Stomach (tissue), 9 donors: ENCODE measurements around the gene IFT27. TPM values are rescaled to one million over a fixed set of nuclear protein-coding genes. Genes with fewer than 3 reads are reported as not detected.

Experiments
- DNase-seq, 2 donors: peaks; one replicate each; pipeline versions ENCODE4 v3.0.0 to v3.0.0-alpha.2; 2013 to 2019
- H3K27ac ChIP-seq, 5 donors: fragments of 200-600 bp in 4 of 5; sonication (generic) in 4 of 5; one replicate each; pipeline ENCODE4 v1.5.1; 2013 to 2019; ENCODE audit warnings: mild to moderate bottlenecking in 1 of 5, moderate library complexity in 1 of 5
- H3K27me3 ChIP-seq, 3 donors: fragments of 200-600 bp; sonication (generic); one replicate each; pipeline ENCODE4 v1.5.1; 2017 to 2019; ENCODE audit warnings: mixed run types in 1 of 3
- H3K36me3 ChIP-seq, 4 donors: fragments of 200-600 bp; sonication (generic); 1 replicate in 3 of 4; 2 replicates in 1 of 4; pipeline ENCODE4 v1.5.1; 2016 to 2019
- H3K4me1 ChIP-seq, 4 donors: fragments of 200-600 bp; sonication (generic); one replicate each; pipeline ENCODE4 v1.5.1; 2016 to 2019
- H3K4me3 ChIP-seq, 4 donors: fragments of 200-600 bp; sonication (generic) in 3 of 4; one replicate each; pipeline ENCODE4 v1.5.1; 2016 to 2019; ENCODE audit warnings: mild to moderate bottlenecking in 1 of 4
- H3K9me3 ChIP-seq, 4 donors: fragments of 200-600 bp; sonication (generic); one replicate each; pipeline ENCODE4 v1.5.1; 2016 to 2019
- EP300 ChIP-seq: sonication (generic); formaldehyde crosslinking; IDR thresholded peaks from one replicate; pipeline ENCODE4 v1.6.1; 2017; ENCODE audit warnings: antibody characterized with exemption
- POLR2A ChIP-seq, 4 donors: fragments of 450-650 bp; IDR thresholded peaks; one replicate each; pipeline ENCODE4 v1.6.1; 2016; ENCODE audit warnings: antibody characterized with exemption in 4 of 4, control low read depth in 2 of 4, mild to moderate bottlenecking in 1 of 4, moderate library complexity in 1 of 4
- POLR2AphosphoS5 ChIP-seq, 3 donors: sonication (generic); formaldehyde crosslinking; IDR thresholded peaks; one replicate each; pipeline ENCODE4 v1.6.1; 2016; ENCODE audit warnings: antibody characterized with exemption in 3 of 3
- WGBS, 5 donors: extraction: QIAGEN DNeasy Blood & Tissue Kit in 3 of 5; methylation state at CpG; one replicate each; pipeline versions ENCODE4 v1.1.5 to v1.1.7; 2013 to 2018; 5-methylcytosine and 5-hydroxymethylcytosine counted together
- intact Hi-C: fragments of 100-400 bp; cut with DNase I; formaldehyde crosslinking; loops from one replicate; pipeline ENCODE4 v1.15.1; 2023; ENCODE audit warnings: low total_unique reads
- polyA plus RNA-seq, 3 donors: library from polyadenylated mRNA; stranded (reverse); fragments of 200-250 nt; gene quantifications; one replicate each; pipeline ENCODE4 v1.2.3, GENCODE V29; 2013
- total RNA-seq, 5 donors: library from RNA; depleted of rRNA; stranded (reverse); fragments of >200 nt; gene quantifications; one replicate each; pipeline versions ENCODE4 v1.1.0 to v1.2.3, GENCODE V29; 2014 to 2016
- TF ChIP-seq, protein P1 (sequence below), 7 experiments: fragments of 450-650 bp in 4 of 7; fragments of 200-600 bp in 3 of 7; sonication (generic) in 3 of 7; IDR thresholded peaks; one replicate each; pipeline ENCODE4 v1.5.1; 2016 to 2019; ENCODE audit warnings: antibody characterized with exemption in 7 of 7, control low read depth in 2 of 7, mild to moderate bottlenecking in 1 of 7
- donor health status: healthy with polysubstance abuse.
- donor health status: Bipolar disorder and iron deficiency.
- donor health status: healthy.

Gene IFT27
- total and polyA plus RNA-seq, 8 donors: 8.2 to 36.1 (median 18.4) TPM

GRCh38 chr22:36803358-36803757 is 27.4 kb upstream of the IFT27 start:
- no peak overlapping the region for H3K4me3 ChIP-seq
- no peaks in the 10 kb centered on the region for H3K9me3 ChIP-seq
- TF ChIP-seq, protein P1, sequence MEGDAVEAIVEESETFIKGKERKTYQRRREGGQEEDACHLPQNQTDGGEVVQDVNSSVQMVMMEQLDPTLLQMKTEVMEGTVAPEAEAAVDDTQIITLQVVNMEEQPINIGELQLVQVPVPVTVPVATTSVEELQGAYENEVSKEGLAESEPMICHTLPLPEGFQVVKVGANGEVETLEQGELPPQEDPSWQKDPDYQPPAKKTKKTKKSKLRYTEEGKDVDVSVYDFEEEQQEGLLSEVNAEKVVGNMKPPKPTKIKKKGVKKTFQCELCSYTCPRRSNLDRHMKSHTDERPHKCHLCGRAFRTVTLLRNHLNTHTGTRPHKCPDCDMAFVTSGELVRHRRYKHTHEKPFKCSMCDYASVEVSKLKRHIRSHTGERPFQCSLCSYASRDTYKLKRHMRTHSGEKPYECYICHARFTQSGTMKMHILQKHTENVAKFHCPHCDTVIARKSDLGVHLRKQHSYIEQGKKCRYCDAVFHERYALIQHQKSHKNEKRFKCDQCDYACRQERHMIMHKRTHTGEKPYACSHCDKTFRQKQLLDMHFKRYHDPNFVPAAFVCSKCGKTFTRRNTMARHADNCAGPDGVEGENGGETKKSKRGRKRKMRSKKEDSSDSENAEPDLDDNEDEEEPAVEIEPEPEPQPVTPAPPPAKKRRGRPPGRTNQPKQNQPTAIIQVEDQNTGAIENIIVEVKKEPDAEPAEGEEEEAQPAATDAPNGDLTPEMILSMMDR (IDR thresholded peaks at IDR 0.05): no peak
- no peaks in the 10 kb centered on the region for H3K4me1 ChIP-seq
- no peak overlapping the region for H3K27ac ChIP-seq
- intact Hi-C loops: no loop called here
- no peaks in the 10 kb centered on the region for H3K36me3 ChIP-seq
- no peak for DNase-seq
- peaks cover 0 to 72% (median 14%) of the 10 kb centered on the region in 3 donors for H3K27me3 ChIP-seq
- 44 to 71% (median 58%) methylated on average over 1 of the region's 1 CpG for WGBS, 5 donors

DNA sequence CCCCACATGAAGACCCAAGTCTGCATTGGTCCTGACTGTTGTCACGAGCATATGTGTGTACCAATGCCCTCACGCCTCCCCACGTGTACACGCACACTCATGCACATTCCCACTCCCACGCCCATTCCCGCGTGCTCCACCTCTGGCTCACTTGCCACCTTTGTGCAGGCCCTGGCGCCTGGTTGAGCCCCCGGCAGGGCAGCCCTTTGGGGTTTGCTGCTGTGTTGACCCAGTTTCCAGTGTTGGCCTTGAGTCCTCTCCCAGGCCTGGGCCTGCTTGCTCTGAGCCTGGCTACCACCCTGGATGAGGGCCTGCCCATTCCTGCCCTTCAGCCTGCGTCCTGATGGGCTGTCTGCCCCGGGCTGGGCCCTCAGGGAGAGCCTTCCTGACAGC is 22.8 kb upstream of the IFT27 start:
- TF ChIP-seq EP300 (no peak), POLR2AphosphoS5 (IDR thresholded peaks at IDR 0.05) (no peak), POLR2A (IDR thresholded peaks at IDR 0.05) (no peak)
- TF ChIP-seq, protein P1 (IDR thresholded peaks at IDR 0.05): no peak
- H3K4me3 ChIP-seq: no peak overlapping the region
- H3K36me3 ChIP-seq: no peaks in the 10 kb centered on the region
- H3K27me3 ChIP-seq: peaks cover 0 to 53% (median 0%) of the 10 kb centered on the region in 3 donors
- no peaks in the 10 kb centered on the region for H3K4me1 ChIP-seq
- H3K9me3 ChIP-seq: no peaks in the 10 kb centered on the region
- 72 to 80% (median 74%) methylated on average over 11 of the region's 11 CpGs for WGBS, 5 donors
- no peak for DNase-seq
- no peak overlapping the region for H3K27ac ChIP-seq
- intact Hi-C loops: no loop called here

GRCh38 chr22:36797911-36798673 is 22.2 kb upstream of the IFT27 start:
- H3K4me1 ChIP-seq: no peaks in the 10 kb centered on the region
- 60 to 71% (median 67%) methylated on average over 11 to 12 of the region's 12 CpGs for WGBS, 5 donors
- H3K9me3 ChIP-seq: no peaks in the 10 kb centered on the region
- intact Hi-C loops: no loop called here
- H3K27me3 ChIP-seq: peaks cover 0 to 53% (median 0%) of the 10 kb centered on the region in 3 donors
- no peak overlapping the region for H3K4me3 ChIP-seq
- TF ChIP-seq POLR2AphosphoS5 (IDR thresholded peaks at IDR 0.05) (no peak), EP300 (no peak), POLR2A (IDR thresholded peaks at IDR 0.05) (no peak)
- TF ChIP-seq, protein P1 (IDR thresholded peaks at IDR 0.05): no peak
- no peaks in the 10 kb centered on the region for H3K36me3 ChIP-seq
- DNase-seq: no peak
- no peak overlapping the region for H3K27ac ChIP-seq

DNA sequence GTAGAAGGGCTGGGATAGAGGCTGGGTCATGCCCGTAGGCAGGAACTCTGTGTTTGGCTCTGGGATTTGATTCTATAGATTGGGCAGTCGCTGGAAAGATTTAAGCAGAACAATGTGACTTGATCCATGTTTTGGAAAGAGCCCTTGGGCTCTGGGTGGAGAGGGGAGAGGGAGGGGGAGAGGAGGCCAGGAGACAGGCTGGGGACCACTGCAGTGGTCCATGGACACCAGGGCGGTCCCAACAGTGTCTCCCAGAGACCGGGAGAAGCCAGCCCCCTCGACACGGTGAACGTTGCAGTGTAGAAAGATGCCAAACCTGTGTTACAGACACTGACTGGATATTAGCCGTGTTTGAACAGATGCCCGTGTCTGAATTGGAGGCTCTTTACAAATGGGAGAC is 21.5 kb upstream of the IFT27 start:
- H3K27me3 ChIP-seq: peaks cover 0 to 61% (median 0%) of the 10 kb centered on the region in 3 donors
- intact Hi-C loops: no loop called here
- no peaks in the 10 kb centered on the region for H3K36me3 ChIP-seq

More for the DNA sequence above, 21.5 kb upstream of the IFT27 start:
- WGBS, 5 donors: 68 to 75% (median 71%) methylated on average over 9 of the region's 9 CpGs
- no peak overlapping the region for H3K4me3 ChIP-seq
- H3K27ac ChIP-seq: no peak overlapping the region
- no peaks in the 10 kb centered on the region for H3K9me3 ChIP-seq
- H3K4me1 ChIP-seq: no peaks in the 10 kb centered on the region
- TF ChIP-seq POLR2A (IDR thresholded peaks at IDR 0.05) (no peak), EP300 (no peak), POLR2AphosphoS5 (IDR thresholded peaks at IDR 0.05) (no peak)
- TF ChIP-seq, protein P1 (IDR thresholded peaks at IDR 0.05): no peak
- DNase-seq: no peak
